ENCODE results near the gene ATP6V0A4.

Gene ATP6V0A4

DNA sequence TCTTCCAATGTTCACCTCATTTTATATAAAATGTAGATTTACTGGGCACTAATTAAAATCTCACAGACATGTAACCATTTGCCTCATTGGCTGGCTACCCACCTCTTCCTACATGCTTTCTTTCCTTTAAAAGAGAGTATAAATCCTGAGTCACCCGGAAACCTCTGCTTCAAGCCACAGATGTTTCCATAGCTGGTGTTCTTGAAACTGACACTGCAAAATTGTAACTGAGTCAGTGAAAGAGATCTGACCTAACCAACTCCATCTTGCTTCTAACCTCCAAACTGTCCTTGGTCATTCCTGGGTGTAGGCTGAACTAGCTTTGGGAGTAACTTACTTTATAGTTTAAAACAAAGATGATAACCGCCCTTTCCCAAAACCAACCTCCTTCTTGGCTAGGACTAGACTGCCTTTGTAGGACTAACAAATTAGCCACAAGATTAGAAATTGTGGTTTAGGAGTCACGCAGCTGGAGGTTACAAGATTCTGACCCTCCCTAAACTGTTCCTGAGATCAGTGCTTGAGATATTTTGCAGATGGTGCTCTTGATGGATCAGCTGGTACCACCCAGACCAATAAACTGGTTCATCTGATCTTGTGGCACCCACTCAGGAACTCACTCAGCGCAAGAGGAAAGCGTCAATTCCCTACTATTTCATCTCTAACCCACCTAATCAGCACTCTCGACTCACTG is 130.3 kb downstream of the ATP6V0A4 start:
- H3K79me2 ChIP-seq (ENCODE audit: insufficient read depth, low read length): no peaks in the 10 kb centered on the region
- H3K4me2 ChIP-seq (ENCODE audit: low read length): no peak overlapping the region
- no peak for TF ChIP-seq CTCF (IDR thresholded peaks at IDR 0.05; ENCODE audit: low read length)
- TF ChIP-seq EZH2 (IDR thresholded peaks at IDR 0.05; ENCODE audit: borderline replicate concordance, low read length): no peak
- H3K4me1 ChIP-seq (ENCODE audit: insufficient read depth, low read length, severe bottlenecking): no peaks in the 10 kb centered on the region
- H3K9me2 ChIP-seq (ENCODE audit: low read depth, low read length): no peaks in the 10 kb centered on the region
- H3F3A ChIP-seq (ENCODE audit: insufficient read depth, low read length): no peaks in the 10 kb centered on the region
- no peak overlapping the region for H3K4me3 ChIP-seq (ENCODE audit: low read depth, low read length, poor library complexity, severe bottlenecking)
- H3K36me3 ChIP-seq (ENCODE audit: insufficient read depth, low read length): no peaks in the 10 kb centered on the region
- no peak overlapping the region for H3K27ac ChIP-seq (ENCODE audit: low read depth, low read length, poor library complexity, severe bottlenecking)
- no peaks in the 10 kb centered on the region for H4K20me1 ChIP-seq (ENCODE audit: insufficient read depth, low read length)
- no peaks in the 10 kb centered on the region for H3K27me3 ChIP-seq (ENCODE audit: insufficient read depth, low read length)
- no peak overlapping the region for H3K9ac ChIP-seq (ENCODE audit: low read length)
- no peak overlapping the region for H2AFZ ChIP-seq (ENCODE audit: low read length)
- H3K9me3 ChIP-seq (ENCODE audit: low read length): no peaks in the 10 kb centered on the region

GRCh38 chr7:138666385-138666784 is 131.6 kb downstream of the ATP6V0A4 start:
- no peaks in the 10 kb centered on the region for H3K27me3 ChIP-seq (ENCODE audit: insufficient read depth, low read length)
- H3F3A ChIP-seq (ENCODE audit: insufficient read depth, low read length): no peaks in the 10 kb centered on the region
- H3K36me3 ChIP-seq (ENCODE audit: insufficient read depth, low read length): no peaks in the 10 kb centered on the region
- no peaks in the 10 kb centered on the region for H3K4me1 ChIP-seq (ENCODE audit: insufficient read depth, low read length, severe bottlenecking)
- H4K20me1 ChIP-seq (ENCODE audit: insufficient read depth, low read length): no peaks in the 10 kb centered on the region
- no peaks in the 10 kb centered on the region for H3K79me2 ChIP-seq (ENCODE audit: insufficient read depth, low read length)
- H3K27ac ChIP-seq (ENCODE audit: low read depth, low read length, poor library complexity, severe bottlenecking): no peak overlapping the region
- H3K9me3 ChIP-seq (ENCODE audit: low read length): no peaks in the 10 kb centered on the region
- H3K4me2 ChIP-seq (ENCODE audit: low read length): no peak overlapping the region
- TF ChIP-seq EZH2 (IDR thresholded peaks at IDR 0.05; ENCODE audit: borderline replicate concordance, low read length): no peak
- TF ChIP-seq CTCF (IDR thresholded peaks at IDR 0.05; ENCODE audit: low read length): no peak
- no peak overlapping the region for H3K9ac ChIP-seq (ENCODE audit: low read length)
- no peak overlapping the region for H3K4me3 ChIP-seq (ENCODE audit: low read depth, low read length, poor library complexity, severe bottlenecking)
- H3K9me2 ChIP-seq (ENCODE audit: low read depth, low read length): no peaks in the 10 kb centered on the region
- H2AFZ ChIP-seq (ENCODE audit: low read length): no peak overlapping the region

GRCh38 chr7:138665669-138666140 is 132.3 kb downstream of the ATP6V0A4 start:
- Histone ChIP-seq H3K79me2 (ENCODE audit: insufficient read depth, low read length) (no peaks in the 10 kb centered on the region), H3K27me3 (ENCODE audit: insufficient read depth, low read length) (no peaks in the 10 kb centered on the region), H3K4me2 (ENCODE audit: low read length) (no peak overlapping the region), H3K9me2 (ENCODE audit: low read depth, low read length) (no peaks in the 10 kb centered on the region), H2AFZ (ENCODE audit: low read length) (no peak overlapping the region), H3F3A (ENCODE audit: insufficient read depth, low read length) (no peaks in the 10 kb centered on the region), H3K27ac (ENCODE audit: low read depth, low read length, poor library complexity, severe bottlenecking) (no peak overlapping the region), H3K4me1 (ENCODE audit: insufficient read depth, low read length, severe bottlenecking) (no peaks in the 10 kb centered on the region), H4K20me1 (ENCODE audit: insufficient read depth, low read length) (no peaks in the 10 kb centered on the region), H3K36me3 (ENCODE audit: insufficient read depth, low read length) (no peaks in the 10 kb centered on the region), H3K4me3 (ENCODE audit: low read depth, low read length, poor library complexity, severe bottlenecking) (no peak overlapping the region), H3K9me3 (ENCODE audit: low read length) (no peaks in the 10 kb centered on the region), H3K9ac (ENCODE audit: low read length) (no peak overlapping the region)
- TF ChIP-seq CTCF (IDR thresholded peaks at IDR 0.05; ENCODE audit: low read length) (no peak), EZH2 (IDR thresholded peaks at IDR 0.05; ENCODE audit: borderline replicate concordance, low read length) (no peak)
